HCT116 (cell line): ENCODE results near the gene GTF3C5. TPM values are rescaled to one million over a fixed set of nuclear protein-coding genes. Genes with fewer than 3 reads are reported as not detected.

Experiments
- ATAC-seq: fragments of 200-7000 bp; cut with Tn5 transposase; 2 replicates; pipeline ENCODE4 v1.9.1; 2020; ENCODE audit warnings: mild to moderate bottlenecking, moderate library complexity
- BruUV-seq: library from RNA; stranded (reverse); fragments of 400-500 nt; replicated peaks from 2 replicates; lab custom pipeline; 2021; lab: Mats Ljungman, UMichigan
- CTCF ChIA-PET: fragments of 300-600 bp; sonication (Branson Sonifier 250); formaldehyde crosslinking; loops from one replicate; lab custom pipeline; 2021; ENCODE audit warnings: antibody characterized with exemption; lab: Charles Lee
- POLR2A ChIA-PET: fragments of 300-600, 350-600 bp; sonication (Branson Sonifier 250); formaldehyde crosslinking; loops from one replicate; lab custom pipeline; 2021; ENCODE audit warnings: antibody characterized with exemption; lab: Charles Lee
- RAD21 ChIA-PET, 2 experiments: fragments of 300-600 bp; sonication (Branson Sonifier 250); formaldehyde crosslinking; loops; one replicate each; lab custom pipeline; 2023; ENCODE audit warnings: low total read pairs in 2 of 2; ENCODE audit not compliant: uncharacterized antibody in 2 of 2, unreplicated experiment in 2 of 2, low non-redundant PET in 1 of 2; lab: Charles Lee
- DNase-seq: peaks from one replicate; pipeline ENCODE4 v3.0.0-alpha.2; 2010; ENCODE audit warnings: low read depth, low spot score
- H2AFZ ChIP-seq: fragments of 200-600 bp; shearing (Covaris generic), sonication (generic); 2 replicates; pipeline ENCODE4 v1.6.1; 2017; ENCODE audit warnings: low read depth, mixed run types, mixed read lengths, antibody characterized with exemption, low read length; ENCODE audit not compliant: poor library complexity, severe bottlenecking
- H3K27ac ChIP-seq: 2 replicates; pipeline ENCODE4 v1.5.1; 2012; ENCODE audit warnings: low read depth, low read length
- H3K27me3 ChIP-seq: fragments of 200-600 bp; sonication (generic); 2 replicates; pipeline ENCODE4 v1.6.1; 2016; ENCODE audit warnings: mixed run types, low read length, mixed read lengths; ENCODE audit not compliant: insufficient read depth
- H3K36me3 ChIP-seq, 2 experiments: fragments of 200-500 bp in 1 of 2; fragments of 200-600 bp in 1 of 2; sonication (Bioruptor generic) in 1 of 2; sonication (generic) in 1 of 2; 2 replicates each; pipeline versions ENCODE4 v1.5.1 to v1.6.1; 2014 to 2016; ENCODE audit warnings: low read length in 2 of 2, inconsistent platforms in 1 of 2, mixed read lengths in 1 of 2, mixed run types in 1 of 2; ENCODE audit not compliant: insufficient read depth in 2 of 2, control insufficient read depth in 1 of 2
- H3K4me1 ChIP-seq, 2 experiments: fragments of 200-600 bp in 1 of 2; sonication (generic) in 1 of 2; 2 replicates each; pipeline versions ENCODE4 v1.5.1 to v1.6.1; 2012 to 2017; ENCODE audit warnings: low read length in 2 of 2, inconsistent platforms in 1 of 2, mild to moderate bottlenecking in 1 of 2, mixed read lengths in 1 of 2, mixed run types in 1 of 2, moderate library complexity in 1 of 2; ENCODE audit not compliant: insufficient read depth in 2 of 2, control insufficient read depth in 1 of 2
- H3K4me2 ChIP-seq: fragments of 200-600 bp; sonication (generic); 2 replicates; pipeline ENCODE4 v1.6.1; 2017; ENCODE audit warnings: mixed run types, low read length, mixed read lengths
- H3K4me3 ChIP-seq, 2 experiments: fragments of 200-600 bp in 1 of 2; sonication (generic) in 1 of 2; replicated peaks in 1 of 2; 2 replicates each; pipeline ENCODE4 v1.5.1; 2011 to 2016; ENCODE audit warnings: low read length in 2 of 2, control low read depth in 1 of 2, low read depth in 1 of 2, mild to moderate bottlenecking in 1 of 2, mixed read lengths in 1 of 2, mixed run types in 1 of 2
- H3K79me2 ChIP-seq: fragments of 200-600 bp; sonication (generic); 2 replicates; pipeline ENCODE4 v1.6.1; 2017; ENCODE audit warnings: mild to moderate bottlenecking, mixed run types, low read length, moderate library complexity, mixed read lengths; ENCODE audit not compliant: insufficient read depth
- H3K9ac ChIP-seq: fragments of 200-600 bp; sonication (generic); 2 replicates; pipeline ENCODE4 v1.6.1; 2016; ENCODE audit warnings: low read length, mixed read lengths
- H3K9me2 ChIP-seq: fragments of 200-600 bp; sonication (generic), shearing (Covaris generic); 2 replicates; pipeline ENCODE4 v1.6.1; 2017; ENCODE audit warnings: mixed run types, mild to moderate bottlenecking, moderate library complexity; ENCODE audit not compliant: insufficient read depth
- H3K9me3 ChIP-seq, 2 experiments: fragments of 200-500 bp in 1 of 2; fragments of 200-600 bp in 1 of 2; sonication (Bioruptor generic) in 1 of 2; sonication (generic) in 1 of 2; 2 replicates each; pipeline ENCODE4 v1.6.1; 2014 to 2017; ENCODE audit warnings: low read length in 2 of 2, mixed read lengths in 2 of 2, inconsistent platforms in 1 of 2, low read depth in 1 of 2, mild to moderate bottlenecking in 1 of 2, mixed run types in 1 of 2, moderate library complexity in 1 of 2; ENCODE audit not compliant: control insufficient read depth in 1 of 2, insufficient read depth in 1 of 2
- H4K20me1 ChIP-seq: fragments of 200-600 bp; sonication (generic), shearing (Covaris generic); 2 replicates; pipeline ENCODE4 v1.6.1; 2017; ENCODE audit warnings: mixed run types, mild to moderate bottlenecking, moderate library complexity; ENCODE audit not compliant: insufficient read depth
- CBX3 ChIP-seq: IDR thresholded peaks from 2 replicates; pipeline ENCODE4 v1.6.1; 2012; ENCODE audit warnings: low read depth
- CTCF ChIP-seq, 3 experiments: fragments of 200-600 bp in 1 of 3; sonication (generic) in 1 of 3; IDR thresholded peaks in 2 of 3; conservative IDR thresholded peaks in 1 of 3; 2 replicates each; pipeline ENCODE4 v1.5.1; 2012 to 2017; ENCODE audit warnings: low read depth in 2 of 3, low read length in 2 of 3, antibody characterized with exemption in 1 of 3, borderline replicate concordance in 1 of 3, control low read depth in 1 of 3, mild to moderate bottlenecking in 1 of 3, mixed read lengths in 1 of 3, mixed run types in 1 of 3, moderate library complexity in 1 of 3; ENCODE audit not compliant: insufficient read depth in 1 of 3
- EGR1 ChIP-seq: IDR thresholded peaks from 2 replicates; pipeline ENCODE4 v1.6.1; 2012; ENCODE audit warnings: low read depth
- EZH2 ChIP-seq: fragments of 200-600 bp; sonication (generic); IDR thresholded peaks from 2 replicates; pipeline ENCODE4 v1.6.1; 2017; ENCODE audit warnings: antibody characterized with exemption, mixed run types
- FOSL1 ChIP-seq: IDR thresholded peaks from 2 replicates; pipeline ENCODE4 v1.6.1; 2012; ENCODE audit warnings: low read depth
- JUND ChIP-seq: IDR thresholded peaks from 2 replicates; pipeline ENCODE4 v1.6.1; 2012
- POLR2A ChIP-seq: IDR thresholded peaks from 2 replicates; pipeline ENCODE4 v1.7.0; 2011; ENCODE audit warnings: borderline replicate concordance; ENCODE audit not compliant: insufficient read depth, insufficient read length; ENCODE audit errors: extremely low read depth
- POLR2AphosphoS5 ChIP-seq: IDR thresholded peaks from 2 replicates; pipeline ENCODE4 v1.6.1; 2011; ENCODE audit warnings: mild to moderate bottlenecking, low read depth, low read length, moderate library complexity
- SIN3A ChIP-seq: IDR thresholded peaks from 2 replicates; pipeline ENCODE4 v1.6.1; 2012; ENCODE audit warnings: low read depth
- TCF7L2 ChIP-seq: IDR thresholded peaks from 2 replicates; pipeline ENCODE4 v1.7.0; 2011; ENCODE audit warnings: borderline replicate concordance, inconsistent platforms; ENCODE audit not compliant: insufficient read depth, insufficient read length; ENCODE audit errors: extremely low read depth
- YY1 ChIP-seq: IDR thresholded peaks from 2 replicates; pipeline ENCODE4 v1.6.1; 2011; ENCODE audit warnings: low read length, low read depth, moderate library complexity, mild to moderate bottlenecking; ENCODE audit not compliant: insufficient replicate concordance; ENCODE audit errors: extremely low read depth
- intact Hi-C: fragments of 100-400 bp; cut with micrococcal nuclease; formaldehyde crosslinking; loops from 2 replicates; pipeline ENCODE4 v1.10.0; 2022
- total RNA-seq: library from RNA; stranded (reverse); gene quantifications from one replicate; pipeline ENCODE4 v1.2.1, GENCODE V29; 2021; ENCODE audit not compliant: unreplicated experiment
- TF ChIP-seq, protein P1 (sequence below): IDR thresholded peaks from 2 replicates; pipeline ENCODE4 v1.6.1; 2012
- TF ChIP-seq, protein P2 (sequence below): IDR thresholded peaks from 2 replicates; pipeline ENCODE4 v1.6.1; 2011; ENCODE audit warnings: mild to moderate bottlenecking, low read length, moderate library complexity; ENCODE audit not compliant: insufficient replicate concordance; ENCODE audit errors: extremely low read depth

GTF3C5 gene
- total RNA-seq, 1 experiment from 2014 or later: 95.1 TPM

GRCh38 chr9:133031496-133031911 lies 707 bp downstream of the GTF3C5 start:
- BruUV-seq: no TSS peak
- H3K27me3 ChIP-seq: no peaks in the 10 kb centered on the region
- ATAC-seq (no peak), DNase-seq (peak; percentile 32)
- TF ChIP-seq JUND: no peak
- no peak for TF ChIP-seq TCF7L2
- TF ChIP-seq CTCF (IDR thresholded peaks at IDR 0.05 in 2 of 3, conservative IDR thresholded peaks at IDR 0.05 in 1 of 3; ENCODE audit: borderline replicate concordance in 1 of 3, insufficient read depth in 1 of 3, low read depth in 2 of 3, low read length in 2 of 3): no peak
- no peak for TF ChIP-seq POLR2AphosphoS5
- no peak for TF ChIP-seq FOSL1
- no peak for TF ChIP-seq YY1
- TF ChIP-seq CBX3: 0 out of 2 replicates have a peak, but pooled peaks have one; percentile 31
- TF ChIP-seq, protein P1, sequence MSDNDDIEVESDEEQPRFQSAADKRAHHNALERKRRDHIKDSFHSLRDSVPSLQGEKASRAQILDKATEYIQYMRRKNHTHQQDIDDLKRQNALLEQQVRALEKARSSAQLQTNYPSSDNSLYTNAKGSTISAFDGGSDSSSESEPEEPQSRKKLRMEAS: peak; percentile 34; the same call in 1 of the 2 replicates
- TF ChIP-seq SIN3A: no peak
- no peak for TF ChIP-seq EZH2
- no peak for TF ChIP-seq POLR2A
- TF ChIP-seq, protein P2, sequence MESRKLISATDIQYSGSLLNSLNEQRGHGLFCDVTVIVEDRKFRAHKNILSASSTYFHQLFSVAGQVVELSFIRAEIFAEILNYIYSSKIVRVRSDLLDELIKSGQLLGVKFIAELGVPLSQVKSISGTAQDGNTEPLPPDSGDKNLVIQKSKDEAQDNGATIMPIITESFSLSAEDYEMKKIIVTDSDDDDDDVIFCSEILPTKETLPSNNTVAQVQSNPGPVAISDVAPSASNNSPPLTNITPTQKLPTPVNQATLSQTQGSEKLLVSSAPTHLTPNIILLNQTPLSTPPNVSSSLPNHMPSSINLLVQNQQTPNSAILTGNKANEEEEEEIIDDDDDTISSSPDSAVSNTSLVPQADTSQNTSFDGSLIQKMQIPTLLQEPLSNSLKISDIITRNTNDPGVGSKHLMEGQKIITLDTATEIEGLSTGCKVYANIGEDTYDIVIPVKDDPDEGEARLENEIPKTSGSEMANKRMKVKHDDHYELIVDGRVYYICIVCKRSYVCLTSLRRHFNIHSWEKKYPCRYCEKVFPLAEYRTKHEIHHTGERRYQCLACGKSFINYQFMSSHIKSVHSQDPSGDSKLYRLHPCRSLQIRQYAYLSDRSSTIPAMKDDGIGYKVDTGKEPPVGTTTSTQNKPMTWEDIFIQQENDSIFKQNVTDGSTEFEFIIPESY: no peak
- no peak for TF ChIP-seq EGR1
- H3K36me3 ChIP-seq: peaks cover 7 to 12% of the 10 kb centered on the region in 2 experiments; a peak in 1 of 4 replicates
- H3K9ac ChIP-seq: peak overlapping the region; percentile 79
- H3K9me2 ChIP-seq: no peaks in the 10 kb centered on the region
- no peak overlapping the region for H2AFZ ChIP-seq
- H3K4me2 ChIP-seq: peak overlapping the region; percentile 85
- intact Hi-C loops: no loop called here
- peak overlapping the region; percentile 82 for H3K27ac ChIP-seq
- no peaks in the 10 kb centered on the region for H3K9me3 ChIP-seq
- no peaks in the 10 kb centered on the region for H4K20me1 ChIP-seq
- RAD21 ChIA-PET: no interaction called here
- POLR2A ChIA-PET: interaction anchor here (1.4 to 1.7 kb wide), 2 partner anchors 10 to 14 kb away, joined by 4 to 19 read pairs; no protein-coding TSS in a partner anchor
- H3K4me1 ChIP-seq: peaks cover 3 to 17% of the 10 kb centered on the region in 2 experiments; a peak in 3 of 4 replicates
- peaks cover 61% of the 10 kb centered on the region for H3K79me2 ChIP-seq
- CTCF ChIA-PET: interaction anchor here (1.1 to 1.8 kb wide), 3 partner anchors 10 to 113 kb away, joined by 6 to 47 read pairs (median 11); no protein-coding TSS in a partner anchor
- peak overlapping the region; percentile 78 to 98 for H3K4me3 ChIP-seq
